HEK293 (cell line): ENCODE results near the gene TPRA1.
A peak's percentile ranks its signal among the peaks of the same experiment; 100 is the strongest.

Experiments
- CTCF ChIA-PET: fragments of 350-600 bp; formaldehyde crosslinking; extraction: SDS; loops from one replicate; lab custom pipeline; 2021; ENCODE audit warnings: antibody characterized with exemption; lab: Yijun Ruan, JAX
- POLR2A ChIA-PET: fragments of 300-600 bp; formaldehyde crosslinking; extraction: SDS; loops from one replicate; lab custom pipeline; 2020; ENCODE audit warnings: antibody characterized with exemption, inconsistent platforms; lab: Yijun Ruan, JAX
- H3K27ac ChIP-seq: fragments of 200-500 bp; sonication (Bioruptor generic); 2 replicates; pipeline ENCODE4 v1.5.1; 2014; ENCODE audit warnings: low read depth, low read length, control low read depth, inconsistent platforms; ENCODE audit errors: extremely low read depth
- H3K36me3 ChIP-seq, 2 experiments: fragments of 200-500 bp in 1 of 2; sonication (Bioruptor generic) in 1 of 2; 1 replicate in 1 of 2; 2 replicates in 1 of 2; pipeline ENCODE4 v1.5.1; 2014 to 2017; ENCODE audit warnings: inconsistent platforms in 2 of 2, low read length in 2 of 2; ENCODE audit not compliant: control insufficient read depth in 2 of 2, insufficient read depth in 1 of 2
- H3K4me1 ChIP-seq: fragments of 200-500 bp; sonication (Bioruptor generic); 2 replicates; pipeline ENCODE4 v1.5.1; 2014; ENCODE audit warnings: mild to moderate bottlenecking, low read length, inconsistent platforms; ENCODE audit not compliant: control insufficient read depth, insufficient read depth
- H3K4me3 ChIP-seq: 2 replicates; pipeline ENCODE4 v1.5.1; 2011; ENCODE audit warnings: low read depth, mild to moderate bottlenecking, control low read depth, low read length, moderate library complexity
- H3K9me3 ChIP-seq: fragments of 200-500 bp; sonication (Bioruptor generic); 2 replicates; pipeline ENCODE4 v1.5.1; 2014; ENCODE audit warnings: low read depth, low read length, inconsistent platforms; ENCODE audit not compliant: control insufficient read depth, insufficient read depth
- IKZF3 ChIP-seq: fragments of 450-650 bp; IDR thresholded peaks from 2 replicates; pipeline ENCODE4 v1.5.0; 2018; ENCODE audit warnings: missing biosample characterization, mild to moderate bottlenecking, missing genetic modification characterization, moderate library complexity
- PRDM1 ChIP-seq: fragments of 450-650 bp; formaldehyde crosslinking; IDR thresholded peaks from 2 replicates; pipeline ENCODE4; 2016; ENCODE audit warnings: missing biosample characterization, missing genetic modification characterization
- SP3 ChIP-seq: fragments of 450-650 bp; formaldehyde crosslinking; IDR thresholded peaks from 2 replicates; pipeline ENCODE4 v1.5.1; 2016; ENCODE audit warnings: missing biosample characterization, missing genetic modification characterization
- YY1 ChIP-seq: fragments of 450-650 bp; formaldehyde crosslinking; IDR thresholded peaks from 2 replicates; pipeline ENCODE4 v1.5.1; 2018; ENCODE audit warnings: missing biosample characterization, missing genetic modification characterization
- ZBTB10 ChIP-seq: fragments of 450-650 bp; formaldehyde crosslinking; IDR thresholded peaks from 2 replicates; pipeline ENCODE4 v1.5.1; 2016; ENCODE audit warnings: missing biosample characterization, missing genetic modification characterization
- ZBTB48 ChIP-seq: fragments of 450-650 bp; formaldehyde crosslinking; IDR thresholded peaks from 2 replicates; pipeline ENCODE4 v1.5.1; 2016; ENCODE audit warnings: missing biosample characterization, missing genetic modification characterization
- ZEB2 ChIP-seq: fragments of 450-650 bp; formaldehyde crosslinking; IDR thresholded peaks from 2 replicates; pipeline ENCODE4 v1.5.1; 2016; ENCODE audit warnings: missing biosample characterization, missing genetic modification characterization
- ZIC2 ChIP-seq: fragments of 450-650 bp; formaldehyde crosslinking; IDR thresholded peaks from 2 replicates; pipeline ENCODE4 v1.5.1; 2016; ENCODE audit warnings: missing biosample characterization, missing genetic modification characterization
- ZNF132 ChIP-seq: fragments of 450-650 bp; formaldehyde crosslinking; IDR thresholded peaks from 2 replicates; pipeline ENCODE4 v1.5.1; 2017; ENCODE audit warnings: missing biosample characterization, missing genetic modification characterization, borderline replicate concordance
- ZNF184 ChIP-seq: fragments of 450-650 bp; IDR thresholded peaks from 2 replicates; pipeline ENCODE4 v1.5.1; 2018; ENCODE audit warnings: missing biosample characterization, mild to moderate bottlenecking, missing genetic modification characterization
- ZNF362 ChIP-seq: fragments of 450-650 bp; formaldehyde crosslinking; IDR thresholded peaks from 2 replicates; pipeline ENCODE4 v1.5.1; 2016; ENCODE audit warnings: missing biosample characterization, missing genetic modification characterization
- ZNF398 ChIP-seq: fragments of 450-650 bp; formaldehyde crosslinking; IDR thresholded peaks from 2 replicates; pipeline ENCODE4 v1.5.1; 2017; ENCODE audit warnings: missing biosample characterization, missing genetic modification characterization
- ZNF585B ChIP-seq: fragments of 450-650 bp; formaldehyde crosslinking; IDR thresholded peaks from 2 replicates; pipeline ENCODE4 v1.5.1; 2016; ENCODE audit warnings: missing biosample characterization, missing genetic modification characterization
- ZNF629 ChIP-seq: fragments of 450-650 bp; formaldehyde crosslinking; IDR thresholded peaks from 2 replicates; pipeline ENCODE4 v1.5.1; 2017; ENCODE audit warnings: missing biosample characterization, missing genetic modification characterization
- ZNF692 ChIP-seq: fragments of 450-650 bp; formaldehyde crosslinking; IDR thresholded peaks from 2 replicates; pipeline ENCODE4 v1.5.1; 2016; ENCODE audit warnings: missing biosample characterization, missing genetic modification characterization
- ZNF777 ChIP-seq: fragments of 450-650 bp; formaldehyde crosslinking; IDR thresholded peaks from 2 replicates; pipeline ENCODE4 v1.5.1; 2017; ENCODE audit warnings: missing biosample characterization, missing genetic modification characterization, borderline replicate concordance
- ZNF785 ChIP-seq: fragments of 450-650 bp; formaldehyde crosslinking; IDR thresholded peaks from 2 replicates; pipeline ENCODE4 v1.5.1; 2016; ENCODE audit warnings: missing biosample characterization, missing genetic modification characterization

Gene TPRA1

GRCh38 chr3:127590593-127591465 lies at the start of gene TPRA1 (continued):
- TF ChIP-seq ZNF398 (tag by site-specific recombination) (peak; percentile 24; the same call in 1 of the 2 replicates), ZNF692 (tag by site-specific recombination) (peak; percentile 13; the same call in 1 of the 2 replicates), ZNF777 (tag by site-specific recombination) (no peak), ZNF132 (tag by site-specific recombination) (no peak), ZBTB48 (tag by site-specific recombination) (peak; percentile 100), ZEB2 (tag by site-specific recombination) (peak; percentile 52; the same call in 1 of the 2 replicates), IKZF3 (tag by site-specific recombination) (peak; percentile 65), ZBTB10 (tag by site-specific recombination) (no peak), PRDM1 (peak; percentile 36; the same call in 1 of the 2 replicates), ZNF184 (tag by site-specific recombination) (0 out of 2 replicates have a peak, but pooled peaks have one; percentile 54)

GRCh38 chr3:127640042-127640355 lies 49.5 kb upstream of the TPRA1 start:
- Histone ChIP-seq H3K9me3 (no peaks in the 10 kb centered on the region), H3K36me3 (peaks cover 0 to 9% of the 10 kb centered on the region in 2 experiments; a peak in 2 of 3 replicates), H3K4me1 (0 out of 2 replicates have a peak, but pooled peaks cover 3% of the 10 kb centered on the region)
- POLR2A ChIA-PET: no interaction called here
- no peak for TF ChIP-seq ZNF362
- TF ChIP-seq YY1 (tag by site-specific recombination): no peak
- TF ChIP-seq ZNF785 (tag by site-specific recombination): no peak
- no peak for TF ChIP-seq ZNF629 (tag by site-specific recombination)
- no peak for TF ChIP-seq ZIC2
- no peak for TF ChIP-seq SP3 (tag by site-specific recombination)
- no peak for TF ChIP-seq ZNF585B (tag by site-specific recombination)
- TF ChIP-seq, all 188 proteins: peak for 0
- CTCF ChIA-PET: no interaction called here
- Histone ChIP-seq H3K27ac (no peak overlapping the region), H3K4me3 (no peak overlapping the region)
